ENCODE measurements around the gene ADPRHL1. TPM values are rescaled to one million over a fixed set of nuclear protein-coding genes. Genes with fewer than 3 reads are reported as not detected.
"Not testable (repeated sequence)": the region's sequence is repeated elsewhere in the genome, so short reads cannot be mapped to it uniquely, and the experiment has no call there.

ADPRHL1 gene
- polyA plus RNA-seq, 3 donors: 0.15 to 0.52 (median 0.27) TPM

DNA sequence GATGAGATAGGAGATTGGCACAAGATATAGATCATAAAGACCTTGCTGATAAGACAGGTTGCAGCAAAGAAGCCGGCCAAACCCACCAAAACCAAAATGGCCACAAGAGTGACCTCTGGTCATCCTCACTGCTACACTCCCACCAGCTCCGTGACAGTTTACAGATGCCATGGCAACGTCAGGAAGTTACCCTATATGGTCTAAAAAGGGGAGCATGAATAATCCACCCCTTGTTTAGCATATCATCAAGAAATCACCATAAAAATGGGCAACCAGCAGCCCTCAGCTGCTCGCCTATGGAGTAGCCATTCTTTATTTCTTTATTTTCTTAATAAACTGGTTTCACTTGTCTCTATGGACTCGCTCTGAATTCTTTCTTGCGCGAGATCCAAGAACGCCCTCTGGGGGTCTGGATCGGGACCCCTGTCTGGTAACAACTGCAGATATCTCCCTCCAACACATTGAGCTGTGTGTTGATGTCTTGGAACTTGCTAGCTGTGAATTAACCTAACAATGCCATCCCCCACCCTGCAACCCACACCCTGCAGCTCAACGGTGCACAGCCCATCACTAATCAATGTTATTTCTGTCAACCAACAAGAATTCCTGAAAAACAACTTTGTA is 62.3 kb downstream of the ADPRHL1 start:
- Histone ChIP-seq H2AFZ (ENCODE audit: insufficient read depth, low read depth, low read length, poor library complexity, severe bottlenecking) (no peak overlapping the region), H3K36me3 (replicated peaks in 1 of 2; ENCODE audit: control insufficient read depth in 1 of 2, insufficient read depth in 2 of 2, low read length in 2 of 2) (no peaks in the 10 kb centered on the region), H3K9ac (ENCODE audit: insufficient read depth, low read length, poor library complexity, severe bottlenecking) (no peak overlapping the region), H3K79me2 (ENCODE audit: insufficient read depth, low read length) (no peaks in the 10 kb centered on the region), H3K4me1 (ENCODE audit: control insufficient read depth in 1 of 2, insufficient read depth in 2 of 2, low read length in 2 of 2) (peaks cover 5 to 12% of the 10 kb centered on the region in 2 donors), H3K4me2 (replicated peaks; ENCODE audit: extremely low read depth, low read length, poor library complexity, severe bottlenecking) (no peak overlapping the region), H3K9me3 (replicated peaks in 1 of 2; ENCODE audit: control insufficient read depth in 1 of 2, insufficient read depth in 1 of 2, low read length in 2 of 2) (peaks cover 8 to 11% of the 10 kb centered on the region in 2 donors), H4K20me1 (ENCODE audit: insufficient read depth, low read length) (no peaks in the 10 kb centered on the region), H3K4me3 (replicated peaks in 1 of 3; ENCODE audit: low read depth in 2 of 3, low read length in 3 of 3) (no peak overlapping the region), H3K27me3 (ENCODE audit: control insufficient read depth in 2 of 2, insufficient read depth in 2 of 2, low read length in 2 of 2) (no peaks in the 10 kb centered on the region), H3K27ac (ENCODE audit: low read depth in 1 of 2, low read length in 2 of 2) (no peak overlapping the region)
- WGBS (ENCODE audit: insufficient coverage): 86% methylated on average over 2 of the region's 10 CpGs
- peaks cover 3 to 14% (median 5%) of the 10 kb centered on the region in 3 donors for H3K27me3 Mint-ChIP-seq (ENCODE audit: low read depth in 3 of 3)
- no peak for DNase-seq
- intact Hi-C loops (cut with micrococcal nuclease): no loop called here
- no peak overlapping the region for H3K4me3 Mint-ChIP-seq
- H3K9me3 Mint-ChIP-seq: peaks cover 0 to 27% (median 16%) of the 10 kb centered on the region in 7 donors
- peaks cover 5% of the 10 kb centered on the region for H3K4me1 Mint-ChIP-seq
- no peaks in the 10 kb centered on the region for H3K36me3 Mint-ChIP-seq
- H3K27ac Mint-ChIP-seq: no peak overlapping the region
- TF ChIP-seq, protein P1, sequence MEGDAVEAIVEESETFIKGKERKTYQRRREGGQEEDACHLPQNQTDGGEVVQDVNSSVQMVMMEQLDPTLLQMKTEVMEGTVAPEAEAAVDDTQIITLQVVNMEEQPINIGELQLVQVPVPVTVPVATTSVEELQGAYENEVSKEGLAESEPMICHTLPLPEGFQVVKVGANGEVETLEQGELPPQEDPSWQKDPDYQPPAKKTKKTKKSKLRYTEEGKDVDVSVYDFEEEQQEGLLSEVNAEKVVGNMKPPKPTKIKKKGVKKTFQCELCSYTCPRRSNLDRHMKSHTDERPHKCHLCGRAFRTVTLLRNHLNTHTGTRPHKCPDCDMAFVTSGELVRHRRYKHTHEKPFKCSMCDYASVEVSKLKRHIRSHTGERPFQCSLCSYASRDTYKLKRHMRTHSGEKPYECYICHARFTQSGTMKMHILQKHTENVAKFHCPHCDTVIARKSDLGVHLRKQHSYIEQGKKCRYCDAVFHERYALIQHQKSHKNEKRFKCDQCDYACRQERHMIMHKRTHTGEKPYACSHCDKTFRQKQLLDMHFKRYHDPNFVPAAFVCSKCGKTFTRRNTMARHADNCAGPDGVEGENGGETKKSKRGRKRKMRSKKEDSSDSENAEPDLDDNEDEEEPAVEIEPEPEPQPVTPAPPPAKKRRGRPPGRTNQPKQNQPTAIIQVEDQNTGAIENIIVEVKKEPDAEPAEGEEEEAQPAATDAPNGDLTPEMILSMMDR (IDR thresholded peaks at IDR 0.05): no peak

DNA sequence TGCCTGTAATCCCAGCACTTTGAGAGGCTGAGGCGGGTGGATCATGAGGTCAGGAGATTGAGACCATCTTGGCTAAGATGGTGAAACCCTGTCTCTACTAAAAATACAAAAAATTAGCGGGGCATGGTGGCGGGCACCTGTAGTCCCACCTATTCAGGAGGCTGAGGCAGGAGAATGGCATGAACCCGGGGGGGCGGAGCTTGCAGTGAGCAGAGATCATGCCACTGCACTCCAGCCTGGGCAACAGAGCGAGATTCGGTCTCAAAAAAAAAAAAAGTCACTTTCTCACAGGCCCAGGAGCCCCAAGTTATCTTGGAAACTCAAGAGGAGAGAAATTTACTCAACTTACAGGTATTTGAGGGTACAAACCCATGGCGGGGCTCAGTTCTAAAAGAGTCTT is 63.7 kb downstream of the ADPRHL1 start:
- Histone ChIP-seq H3K9me3 (replicated peaks in 1 of 2; ENCODE audit: control insufficient read depth in 1 of 2, insufficient read depth in 1 of 2, low read length in 2 of 2) (peaks cover 8 to 11% of the 10 kb centered on the region in 2 donors), H3K4me1 (ENCODE audit: control insufficient read depth in 1 of 2, insufficient read depth in 2 of 2, low read length in 2 of 2) (peaks cover 5 to 12% of the 10 kb centered on the region in 2 donors)
- H3K36me3 Mint-ChIP-seq; H4K20me1 ChIP-seq (ENCODE audit: insufficient read depth, low read length); intact Hi-C loops (cut with micrococcal nuclease); H3K4me3 ChIP-seq (replicated peaks in 1 of 3; ENCODE audit: low read depth in 2 of 3, low read length in 3 of 3); DNase-seq; H2AFZ ChIP-seq (ENCODE audit: insufficient read depth, low read depth, low read length, poor library complexity, severe bottlenecking); H3K27me3 Mint-ChIP-seq (ENCODE audit: low read depth in 3 of 3); H3K4me3 Mint-ChIP-seq; H3K4me2 ChIP-seq (replicated peaks; ENCODE audit: extremely low read depth, low read length, poor library complexity, severe bottlenecking); H3K36me3 ChIP-seq (replicated peaks in 1 of 2; ENCODE audit: control insufficient read depth in 1 of 2, insufficient read depth in 2 of 2, low read length in 2 of 2); H3K79me2 ChIP-seq (ENCODE audit: insufficient read depth, low read length); H3K27ac ChIP-seq (ENCODE audit: low read depth in 1 of 2, low read length in 2 of 2); H3K27me3 ChIP-seq (ENCODE audit: control insufficient read depth in 2 of 2, insufficient read depth in 2 of 2, low read length in 2 of 2); H3K9ac ChIP-seq (ENCODE audit: insufficient read depth, low read length, poor library complexity, severe bottlenecking); H3K27ac Mint-ChIP-seq; H3K4me1 Mint-ChIP-seq: not testable (repeated sequence)
- peaks cover 5 to 39% (median 26%) of the 10 kb centered on the region in 7 donors for H3K9me3 Mint-ChIP-seq
- 92% methylated on average over 2 of the region's 8 CpGs for WGBS (ENCODE audit: insufficient coverage)

All from CD14-positive monocyte (primary cell).